Measurements from ENCODE around the gene NTRK3.

NTRK3 gene

GRCh38 chr15:87941606-87942005 is 314.9 kb downstream of the NTRK3 start:
- DNase-seq (ENCODE audit: low read depth), result no peak

- no peak for DNase-seq (ENCODE audit: low read depth)
Observed at GRCh38 chr15:87940768-87941167, 315.8 kb downstream of the NTRK3 start.

- DNase-seq (ENCODE audit: low read depth), result no peak
Observed at GRCh38 chr15:87939848-87940457, 316.6 kb downstream of the NTRK3 start.

DNA sequence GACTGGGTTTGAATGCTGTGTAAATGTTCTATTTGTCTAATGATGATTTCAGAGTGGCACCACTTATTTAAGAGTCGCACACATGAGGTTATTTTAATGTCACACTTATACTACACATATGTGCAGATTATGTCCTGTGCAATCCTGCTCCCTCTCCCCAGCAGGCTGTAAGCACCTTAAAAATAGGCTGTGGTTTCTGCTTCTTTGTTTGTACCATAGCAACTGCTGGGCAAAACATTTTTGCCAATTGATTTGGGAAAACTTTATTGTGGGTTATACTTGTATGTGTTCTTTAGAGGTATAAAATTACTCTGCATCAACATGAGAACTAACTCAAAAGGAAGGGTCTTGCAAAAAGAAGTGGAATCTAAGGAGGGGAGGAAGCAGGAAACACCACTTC is 318.5 kb downstream of the NTRK3 start:
- no peak for DNase-seq (ENCODE audit: low read depth)

GRCh38 chr15:87935583-87935982 is 321.0 kb downstream of the NTRK3 start:
- DNase-seq (ENCODE audit: low read depth), result no peak

DNA sequence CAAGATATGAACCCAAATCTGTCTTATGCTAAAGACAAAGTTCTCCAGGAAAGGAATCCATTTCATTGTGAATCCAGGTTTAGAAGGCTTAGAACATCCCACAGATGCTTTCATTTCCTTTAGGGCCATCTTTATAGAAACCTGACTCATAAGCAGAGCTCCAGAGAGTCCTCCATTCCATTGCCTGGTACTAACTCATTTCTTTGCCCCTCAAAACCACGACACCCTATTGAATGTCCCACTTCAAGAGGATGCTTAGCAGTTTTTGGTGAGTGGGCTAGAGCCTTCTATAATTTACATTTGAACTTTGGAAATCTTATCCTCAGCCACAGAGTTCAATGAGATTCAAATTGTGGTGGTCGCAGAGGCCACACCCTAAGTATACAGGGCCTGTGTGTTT is 325.0 kb downstream of the NTRK3 start:
- DNase-seq (ENCODE audit: low read depth), result no peak

DNA sequence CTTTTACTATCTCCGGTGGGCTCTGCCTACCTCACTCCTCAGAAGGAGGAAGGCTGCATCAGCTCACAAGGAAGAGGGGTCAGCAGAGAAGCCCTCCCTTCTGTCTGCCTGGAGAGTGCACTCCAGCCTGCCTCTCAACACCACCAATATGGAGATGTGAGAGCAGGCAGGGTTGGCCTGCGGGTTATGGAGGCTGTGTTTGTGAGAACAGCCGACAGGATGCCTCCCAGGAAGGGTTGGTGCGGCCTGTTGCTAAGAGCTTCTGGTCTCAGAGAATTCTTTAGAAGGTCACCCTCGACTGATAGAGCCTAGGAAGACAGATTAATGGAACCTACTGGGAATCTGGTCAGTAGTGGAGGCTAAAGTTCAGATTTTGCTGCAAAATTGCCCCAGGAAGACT is 326.1 kb downstream of the NTRK3 start:
- DNase-seq (ENCODE audit: low read depth), result no peak

- DNase-seq (ENCODE audit: low read depth), result no peak
Observed at GRCh38 chr15:87929841-87930240, 326.7 kb downstream of the NTRK3 start.

DNA sequence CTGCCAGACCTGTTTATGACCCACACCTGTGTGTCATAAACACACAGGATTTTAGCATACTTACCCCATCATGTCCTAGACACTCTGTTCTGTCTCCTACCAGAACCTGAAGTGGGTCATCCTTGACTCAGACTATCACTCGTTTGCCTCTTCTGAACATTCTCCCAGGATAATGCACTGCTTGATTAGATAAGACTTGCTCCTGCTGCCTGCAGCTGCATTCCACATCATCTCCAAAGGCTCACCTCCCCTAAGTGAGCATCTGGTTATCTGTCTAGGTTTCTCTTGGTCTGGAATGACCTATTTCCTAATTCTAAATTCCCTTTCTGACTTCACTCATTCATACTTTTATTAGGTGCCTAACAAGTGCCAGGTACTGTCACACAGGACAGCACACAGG is 332.1 kb downstream of the NTRK3 start:
- DNase-seq (ENCODE audit: low read depth), result no peak

DNA sequence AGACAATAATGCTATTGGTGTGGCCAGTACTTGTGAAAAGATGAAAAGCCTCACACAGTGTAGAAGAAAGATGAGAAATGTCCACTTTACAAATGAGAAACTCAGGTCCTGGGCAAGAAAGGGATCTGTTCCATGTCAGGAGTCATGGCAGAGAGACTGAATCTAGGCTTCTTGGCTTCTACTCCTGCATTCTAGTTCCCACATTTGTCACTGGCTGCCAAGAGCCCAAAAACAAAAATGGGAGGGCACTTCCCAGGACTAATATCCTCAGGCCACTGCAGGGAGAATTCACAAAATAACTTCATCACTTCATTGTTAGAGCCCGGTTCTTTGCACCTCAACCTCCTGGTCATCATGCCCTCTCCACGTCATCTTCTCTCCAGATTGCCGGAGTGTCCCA is 337.5 kb downstream of the NTRK3 start:
- DNase-seq (ENCODE audit: low read depth), result no peak

- DNase-seq (ENCODE audit: low read depth), result no peak
Observed at GRCh38 chr15:87917480-87917879, 339.1 kb downstream of the NTRK3 start.

DNA sequence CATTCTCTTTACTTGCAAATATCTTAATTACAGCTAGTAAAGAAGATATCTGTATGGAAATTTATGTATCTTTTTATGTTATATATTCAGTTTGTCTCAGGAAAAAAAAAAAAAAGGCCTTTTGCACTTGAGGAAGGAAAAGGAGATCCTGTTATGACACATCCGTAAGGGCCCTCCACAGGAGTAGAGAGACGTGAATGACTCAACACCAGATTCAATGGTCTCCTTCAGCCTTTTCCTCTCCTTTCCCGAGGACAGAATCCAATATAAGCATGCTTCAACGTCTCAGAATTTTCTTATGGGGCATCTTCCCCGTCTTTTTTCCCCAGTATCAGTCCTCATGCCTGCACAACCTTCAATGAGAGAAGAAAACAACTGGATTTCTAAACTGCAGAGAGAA is 340.3 kb downstream of the NTRK3 start:
- no peak for DNase-seq (ENCODE audit: low read depth)

DNA sequence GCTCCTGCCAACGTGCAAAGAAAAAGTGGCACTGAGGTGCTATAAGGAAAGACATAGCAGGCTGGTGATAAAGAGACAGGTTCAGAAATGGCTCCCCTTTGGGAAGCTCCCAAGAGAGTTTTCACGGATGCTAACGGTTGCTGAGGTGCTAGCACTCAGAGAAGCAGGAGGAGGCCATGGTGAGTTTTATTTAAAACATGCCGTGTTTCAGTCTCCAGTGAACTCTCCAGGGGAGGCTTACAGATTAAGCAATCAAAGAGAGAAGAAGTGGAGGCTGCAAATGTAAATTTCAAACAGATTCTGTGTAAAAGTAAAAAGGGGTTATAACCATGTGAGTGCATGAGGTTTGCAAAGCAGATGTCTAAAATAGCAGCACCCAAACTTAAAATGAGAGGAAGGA is 346.2 kb downstream of the NTRK3 start:
- DNase-seq (ENCODE audit: low read depth), result no peak

DNA sequence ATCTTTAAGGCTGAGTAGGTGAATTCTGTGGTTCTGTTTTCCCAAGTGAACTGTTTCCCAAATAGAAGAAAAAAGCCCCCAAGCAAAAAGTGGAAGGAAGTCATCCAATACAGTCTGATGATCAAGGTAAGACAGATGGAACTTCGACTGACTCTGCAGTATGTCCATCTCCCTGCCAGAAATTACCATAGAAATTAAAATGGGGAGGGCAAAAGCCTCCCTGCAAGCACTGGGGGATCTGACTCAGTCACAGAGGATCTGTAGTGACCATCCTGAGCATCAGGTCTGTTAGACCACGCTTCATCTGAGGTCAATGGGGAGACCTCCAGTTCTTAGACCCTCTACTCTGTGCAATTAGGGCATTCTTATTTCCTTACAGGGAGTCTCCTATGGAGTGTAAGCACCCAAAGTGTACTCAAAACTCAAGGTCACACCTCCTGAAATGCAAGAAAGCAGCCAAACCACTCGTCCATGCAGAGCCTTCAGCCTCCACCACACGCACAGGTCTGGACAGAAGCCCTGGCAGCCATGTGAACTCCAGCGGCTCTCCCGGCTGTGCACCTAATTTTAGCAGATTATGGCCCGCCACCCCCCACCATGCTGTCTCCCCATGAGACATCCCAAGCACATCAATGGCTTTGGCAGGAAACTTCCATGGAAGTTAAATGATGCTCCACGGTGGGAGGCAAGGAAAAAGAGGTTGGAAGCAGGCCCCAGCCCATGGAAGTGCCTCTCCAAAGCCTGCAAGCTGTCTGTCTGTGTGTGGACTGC is 348.7 kb downstream of the NTRK3 start:
- DNase-seq (ENCODE audit: low read depth), result no peak

GRCh38 chr15:87906444-87906843 is 350.1 kb downstream of the NTRK3 start:
- DNase-seq (ENCODE audit: low read depth), result no peak

- DNase-seq (ENCODE audit: low read depth), result peak; percentile 5
Observed at GRCh38 chr15:87902772-87903426, 353.6 kb downstream of the NTRK3 start.

DNA sequence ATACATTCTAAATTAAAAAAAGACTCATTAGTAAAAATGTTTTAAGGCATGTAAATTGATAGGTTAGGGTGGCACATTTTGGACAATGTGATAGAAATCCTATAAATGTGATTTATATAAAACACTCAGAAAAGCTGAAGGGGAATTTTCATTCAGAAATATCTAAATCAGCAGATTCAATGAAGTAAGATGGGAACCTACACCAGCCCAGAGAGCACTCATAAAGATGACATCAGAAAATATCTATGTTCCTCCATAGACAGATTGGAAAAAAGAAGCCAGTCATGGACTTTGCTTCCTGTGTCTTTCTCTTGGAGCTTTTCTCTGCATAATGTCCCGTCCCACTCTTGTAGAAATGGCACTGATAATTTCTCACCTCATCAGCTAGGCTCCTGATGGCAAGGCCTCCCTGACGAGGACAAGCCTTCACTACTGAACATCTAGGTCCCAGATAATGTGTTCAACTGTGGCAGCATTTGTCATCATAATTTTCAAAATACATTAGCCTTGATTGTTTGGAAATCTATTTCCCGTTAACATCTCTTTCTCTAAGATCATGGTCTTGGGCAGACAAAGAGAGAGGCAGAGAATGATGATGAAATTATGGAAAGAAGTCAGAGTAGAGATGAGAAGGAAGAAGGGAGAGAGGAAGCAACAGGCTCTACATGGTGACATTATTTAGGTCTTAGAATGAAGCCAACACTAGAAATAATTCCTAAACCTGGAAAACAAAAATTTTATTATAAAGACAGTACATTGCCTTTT is 354.4 kb downstream of the NTRK3 start:
- DNase-seq (ENCODE audit: low read depth), result no peak

DNA sequence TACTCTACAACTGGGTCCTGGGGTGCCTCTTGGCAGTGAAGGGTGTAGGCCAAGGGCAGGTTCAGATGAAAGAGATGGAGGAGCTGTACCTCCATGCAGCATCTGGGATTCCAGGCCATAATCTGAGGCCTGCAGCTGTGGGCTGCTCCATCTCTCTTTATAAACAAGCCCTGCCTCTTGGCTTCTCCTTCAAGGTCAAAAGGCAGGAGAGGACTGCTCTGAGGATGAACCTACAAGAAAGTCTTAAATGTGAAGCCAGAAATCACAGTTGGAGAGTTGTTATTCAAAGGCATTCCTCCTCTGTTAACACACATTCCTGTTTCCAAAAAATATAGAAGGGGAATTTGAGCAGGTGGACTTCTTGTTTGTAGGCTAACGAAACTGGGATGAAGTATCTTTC is 355.5 kb downstream of the NTRK3 start:
- no peak for DNase-seq (ENCODE audit: low read depth)

- DNase-seq (ENCODE audit: low read depth), result no peak
Observed at GRCh38 chr15:87896936-87897335, 359.6 kb downstream of the NTRK3 start.

GRCh38 chr15:87887177-87887576 is 369.4 kb downstream of the NTRK3 start:
- DNase-seq (ENCODE audit: low read depth), result no peak

DNA sequence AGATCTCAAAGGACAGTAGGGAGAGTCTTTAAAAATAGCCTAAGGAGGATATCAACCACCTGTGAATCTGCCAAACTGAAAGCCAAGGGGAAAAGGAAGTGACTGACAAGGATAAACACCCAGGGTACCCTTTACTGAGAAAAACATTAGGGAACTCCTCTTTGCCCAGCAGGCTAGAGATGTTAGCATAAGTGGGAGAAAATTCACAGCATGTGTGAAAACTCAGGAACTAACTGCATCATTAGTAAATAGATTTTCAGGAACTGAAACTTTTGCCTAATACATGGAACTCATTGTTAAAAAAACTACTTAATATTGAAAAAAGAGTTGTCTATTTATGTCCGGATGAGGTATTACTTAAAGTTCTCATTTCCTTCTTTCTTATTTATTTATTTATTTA is 375.5 kb downstream of the NTRK3 start:
- DNase-seq (ENCODE audit: low read depth), result no peak

- DNase-seq (ENCODE audit: low read depth), result no peak
Observed at GRCh38 chr15:87877822-87878542, 378.6 kb downstream of the NTRK3 start.

Measured in stromal cell of bone marrow (primary cell).